Vagina (tissue), 2 donors: ENCODE results near the gene CD58.

Experiments used
- CTCF ChIP-seq, 3 experiments: fragments of 450-650 bp in 2 of 3; fragments of 200-600 bp in 1 of 3; sonication (generic) in 1 of 3; IDR thresholded peaks; one replicate each; pipeline ENCODE4 v1.5.1; 2017 to 2019; ENCODE audit warnings: antibody characterized with exemption in 3 of 3, mild to moderate bottlenecking in 2 of 3, moderate library complexity in 2 of 3
- POLR2A ChIP-seq, 2 donors: fragments of 450-650 bp; IDR thresholded peaks; one replicate each; pipeline ENCODE4 v1.6.1; 2017; ENCODE audit warnings: antibody characterized with exemption in 2 of 2, mild to moderate bottlenecking in 2 of 2, moderate library complexity in 2 of 2
- POLR2AphosphoS5 ChIP-seq, 2 donors: sonication (generic); formaldehyde crosslinking; IDR thresholded peaks; one replicate each; pipeline ENCODE4 v1.9.0; 2017; ENCODE audit warnings: antibody characterized with exemption in 2 of 2, mild to moderate bottlenecking in 2 of 2, low read depth in 1 of 2; ENCODE audit not compliant: insufficient read depth in 1 of 2

- TF ChIP-seq POLR2A (IDR thresholded peaks at IDR 0.05) (no peak), CTCF (IDR thresholded peaks at IDR 0.05) (no peak), POLR2AphosphoS5 (IDR thresholded peaks at IDR 0.05; ENCODE audit: insufficient read depth in 1 of 2, low read depth in 1 of 2) (no peak)
Observed at GRCh38 chr1:116472431-116472961, 98.3 kb downstream of the CD58 start.
